GM19324 (cell line): Measurements from ENCODE around the gene SMARCAL1.
"Not testable (repeated sequence)": the region's sequence is repeated elsewhere in the genome, so short reads cannot be mapped to it uniquely, and the experiment has no call there.

Experiments
- ATAC-seq: cut with Tn5 transposase; IDR thresholded peaks from one replicate; pipeline ENCODE4 v1.9.1; 2021; ENCODE audit warnings: mild to moderate bottlenecking, moderate library complexity; ENCODE audit not compliant: unreplicated experiment, low FRiP score

The SMARCAL1 gene

DNA sequence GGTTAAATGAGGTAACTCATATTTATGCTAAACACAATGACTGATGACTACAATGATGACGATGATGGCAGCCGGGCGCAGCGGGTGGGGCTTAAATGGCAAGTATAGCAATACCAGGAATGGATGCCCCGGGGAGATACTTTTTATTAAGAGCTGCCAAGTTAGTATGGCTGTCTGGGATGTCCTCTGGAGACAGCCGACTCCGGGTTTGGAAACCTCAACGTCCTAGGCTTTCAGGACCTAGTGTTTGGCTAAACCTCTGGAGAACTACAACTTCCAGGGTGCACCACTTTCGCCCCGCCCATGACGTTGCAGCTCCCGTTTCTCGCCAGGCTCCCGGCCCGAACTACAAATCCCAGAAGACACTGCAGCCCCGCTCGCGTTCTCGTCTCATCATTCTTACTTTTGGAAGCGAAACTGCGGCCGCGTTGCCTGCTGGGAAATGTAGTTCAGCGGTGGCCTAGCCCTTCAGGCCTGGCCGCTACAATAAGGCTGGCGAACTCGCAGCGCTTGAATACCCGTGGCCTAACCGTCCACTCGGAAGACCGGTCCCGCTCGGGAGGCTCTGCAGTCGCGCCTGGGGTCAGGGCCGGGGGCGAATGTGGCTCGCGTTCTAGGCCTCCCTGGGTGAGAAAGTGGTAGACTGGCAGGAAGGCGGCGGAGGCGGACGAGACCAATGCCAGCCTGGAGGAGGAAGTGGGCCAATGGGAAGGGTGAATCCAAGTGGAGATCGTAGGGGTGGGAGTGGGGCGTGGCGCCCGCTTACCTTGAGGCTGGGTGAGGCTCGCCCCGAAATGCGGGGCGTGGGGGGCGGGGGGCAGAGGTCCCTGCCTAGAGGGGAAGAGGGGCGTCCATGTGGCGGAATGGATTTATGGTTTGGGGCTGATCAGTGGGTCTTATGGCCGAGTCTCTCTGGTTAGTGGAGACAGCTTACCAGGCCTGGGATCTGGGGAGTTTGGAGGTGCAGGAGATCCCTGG, at the start of gene SMARCAL1:
TSS of gene SMARCAL1 (plus strand) at position 463 of the 978 bp plus-strand sequence. CDS start 2,221 bp downstream, outside the sequence.
- ATAC-seq: peak; percentile 97

DNA sequence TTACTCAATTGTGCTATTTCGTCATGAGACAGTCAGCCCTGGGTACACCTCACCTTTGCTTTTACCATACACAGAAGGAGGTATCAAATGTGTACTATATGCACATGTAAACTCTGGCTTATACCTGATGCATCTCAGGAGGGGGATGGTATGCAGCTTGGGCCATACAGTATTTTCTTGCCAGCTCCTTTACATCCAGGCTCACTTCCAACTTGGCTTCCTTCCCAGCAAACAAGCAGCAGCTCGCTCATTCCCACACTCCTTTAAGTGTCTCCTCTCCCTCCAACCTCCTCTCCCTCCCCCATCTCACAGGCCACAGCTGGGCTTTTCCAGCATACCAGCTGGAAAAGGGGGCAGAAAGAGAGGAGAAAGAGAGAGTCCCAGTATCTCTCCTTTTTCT, 49.6 kb upstream of the SMARCAL1 start:
- no peak for ATAC-seq

- no peak for ATAC-seq
Observed at GRCh38 chr2:216363221-216363620, 49.1 kb upstream of the SMARCAL1 start.

DNA sequence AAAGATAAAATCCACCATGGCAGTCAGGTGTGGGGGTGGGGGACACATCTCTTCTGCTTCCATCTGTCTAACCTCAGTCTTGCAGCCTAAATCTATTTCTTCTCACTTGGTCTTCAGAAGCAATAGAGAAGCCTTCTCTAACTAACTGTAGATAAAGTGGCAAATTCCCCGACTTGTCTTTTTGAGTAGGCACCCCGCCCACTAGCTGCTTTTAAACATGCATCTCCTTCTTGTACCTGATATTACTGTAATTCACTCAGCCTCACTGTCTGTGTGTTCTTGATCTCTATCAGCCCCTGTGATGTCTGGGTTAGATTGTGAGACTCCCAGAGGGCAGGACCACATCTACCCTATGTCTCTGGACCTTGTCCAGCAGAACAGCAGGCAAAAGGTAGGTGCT, 46.8 kb upstream of the SMARCAL1 start:
- ATAC-seq: no peak

DNA sequence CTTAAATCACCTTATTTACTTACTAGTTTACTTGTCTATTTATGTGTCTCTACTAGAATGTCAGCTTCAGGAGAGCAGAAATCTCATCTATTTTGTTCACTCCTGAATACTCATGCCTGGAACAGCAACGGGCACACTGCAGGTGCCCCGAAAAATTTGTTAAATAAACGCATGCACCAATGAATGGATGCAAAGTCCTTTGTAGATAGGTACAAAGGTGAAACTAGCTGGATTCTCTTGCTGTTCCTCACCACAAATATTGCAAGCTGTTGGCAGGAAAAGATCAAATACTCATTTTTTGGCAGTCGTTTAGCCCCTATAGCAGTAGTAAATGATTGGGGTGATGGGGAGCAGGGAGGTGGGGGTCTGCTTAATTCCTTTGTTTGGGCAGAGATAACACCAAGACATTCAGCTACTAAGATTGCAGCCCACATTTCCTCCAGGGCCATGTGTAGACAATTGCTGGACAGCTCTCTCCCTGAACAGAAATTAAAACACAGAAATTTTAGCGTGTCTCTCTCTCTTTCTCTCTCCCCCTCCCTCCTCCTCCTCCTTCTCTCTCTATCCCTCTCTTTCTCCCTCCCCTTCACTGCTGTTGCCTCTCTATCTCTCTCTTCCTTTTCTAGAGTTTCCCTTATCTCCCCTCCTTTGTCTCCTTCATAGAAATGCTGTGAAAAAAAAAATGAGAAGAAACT, 45.4 kb upstream of the SMARCAL1 start:
- no peak for ATAC-seq

- no peak for ATAC-seq
Observed at GRCh38 chr2:216369821-216370220, 42.5 kb upstream of the SMARCAL1 start.

- ATAC-seq: no peak
Observed at GRCh38 chr2:216370961-216371712, 41.1 kb upstream of the SMARCAL1 start.

- ATAC-seq: no peak
Observed at GRCh38 chr2:216371721-216372702, 40.3 kb upstream of the SMARCAL1 start, which contains the start of gene MARCHF4. Gene MARCHF4 (minus strand): TSS chr2:216372483. CDS start chr2:216370260, 2,223 bp downstream.

GRCh38 chr2:216372761-216373291, 39.5 kb upstream of the SMARCAL1 start:
- no peak for ATAC-seq

DNA sequence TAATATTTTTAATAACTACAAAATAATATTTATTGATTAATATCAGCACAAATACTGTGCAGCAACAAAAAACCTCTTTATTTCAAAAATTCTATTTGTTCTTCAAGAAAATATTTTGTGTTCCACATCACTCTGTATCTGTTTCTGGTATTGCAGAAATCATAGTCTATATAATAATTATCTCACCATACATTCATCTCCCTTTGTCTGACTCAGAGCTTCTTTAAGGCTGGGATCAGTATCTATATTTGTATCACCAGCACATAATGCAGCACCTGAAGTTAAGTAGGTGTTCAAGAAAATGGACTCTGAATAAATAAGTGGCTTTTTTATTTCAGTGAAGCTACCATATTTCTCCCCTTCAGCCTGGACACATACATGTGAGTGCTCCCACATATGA, 38.4 kb upstream of the SMARCAL1 start:
- ATAC-seq: no peak

DNA sequence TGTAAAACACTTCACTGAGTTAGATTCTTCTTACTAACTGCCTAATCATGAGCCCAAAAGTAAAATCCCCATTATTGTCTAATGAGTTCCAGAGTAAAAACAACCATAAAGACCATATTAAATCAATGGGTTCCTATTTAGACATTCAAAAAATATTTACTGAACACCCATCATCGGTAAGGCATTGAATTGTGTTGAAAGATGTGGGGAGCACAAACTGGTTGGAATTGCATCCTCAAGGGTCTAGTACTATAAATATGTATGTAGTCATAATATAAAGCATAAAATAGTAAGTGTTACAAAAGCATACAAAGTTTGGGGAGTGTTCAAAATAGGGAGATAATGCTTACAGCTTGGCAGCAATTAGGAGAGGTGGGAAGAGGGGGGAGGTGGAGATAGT, 37.0 kb upstream of the SMARCAL1 start:
- ATAC-seq: no peak

DNA sequence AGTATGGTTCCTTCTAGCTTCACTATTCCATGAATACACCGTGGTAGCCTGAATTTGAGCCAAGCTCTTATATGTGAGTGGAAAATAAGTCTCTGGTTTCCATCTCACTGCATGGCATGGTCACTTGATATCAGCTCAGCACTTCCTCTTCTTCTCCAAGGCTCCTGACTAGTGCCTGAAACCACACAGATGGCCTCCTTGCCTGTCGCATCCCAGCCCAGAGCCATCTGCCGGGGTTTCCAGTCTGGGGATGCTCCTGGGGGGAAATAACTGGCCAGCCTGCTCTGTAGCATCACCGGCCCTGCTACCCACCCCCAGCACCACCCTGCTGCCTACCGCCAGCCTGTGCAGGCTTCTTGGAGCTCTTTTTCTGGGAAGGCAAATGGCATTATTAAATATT, 32.3 kb upstream of the SMARCAL1 start:
- ATAC-seq: no peak

DNA sequence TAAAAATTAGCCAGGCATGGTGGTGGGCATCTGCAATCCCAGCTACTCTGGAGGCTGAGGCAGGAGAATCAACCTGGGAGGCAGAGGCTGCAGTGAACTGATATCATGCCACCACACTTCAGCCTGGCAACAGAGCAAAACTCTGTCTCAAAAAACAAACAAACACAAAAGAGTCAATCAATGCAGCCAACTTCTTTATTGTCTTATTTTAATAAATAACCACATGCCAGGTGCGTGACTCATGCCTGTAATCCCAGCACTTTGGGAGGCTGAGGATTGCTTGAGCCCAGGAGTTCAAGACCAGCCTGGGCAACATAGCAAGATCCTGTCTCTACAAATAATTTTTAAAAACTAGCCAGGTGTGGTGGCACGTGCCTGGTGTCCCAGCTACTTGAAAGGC, 27.9 kb upstream of the SMARCAL1 start:
- not testable (repeated sequence) for ATAC-seq

DNA sequence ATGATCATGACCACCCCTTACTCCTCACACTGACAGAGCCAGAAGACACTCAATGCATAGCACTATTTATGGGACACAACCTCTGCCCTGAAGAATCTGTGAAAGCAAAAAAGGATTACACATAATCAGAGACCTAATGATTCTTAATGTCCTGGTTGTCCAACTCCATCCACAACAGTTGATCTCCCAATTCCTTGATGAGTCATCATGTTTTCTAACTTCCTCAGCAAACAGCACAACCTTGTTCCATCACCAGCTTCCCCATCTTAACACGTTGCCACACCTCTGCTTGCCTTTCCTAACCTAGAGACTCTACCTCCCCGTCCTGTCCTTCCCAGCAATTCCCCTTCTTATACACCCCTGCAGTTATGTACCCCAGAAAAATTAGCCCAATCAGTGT, 26.8 kb upstream of the SMARCAL1 start:
- ATAC-seq: no peak

- ATAC-seq: no peak
Observed at GRCh38 chr2:216387262-216387661, 25.0 kb upstream of the SMARCAL1 start.

GRCh38 chr2:216388046-216388884, 24.0 kb upstream of the SMARCAL1 start:
- no peak for ATAC-seq

DNA sequence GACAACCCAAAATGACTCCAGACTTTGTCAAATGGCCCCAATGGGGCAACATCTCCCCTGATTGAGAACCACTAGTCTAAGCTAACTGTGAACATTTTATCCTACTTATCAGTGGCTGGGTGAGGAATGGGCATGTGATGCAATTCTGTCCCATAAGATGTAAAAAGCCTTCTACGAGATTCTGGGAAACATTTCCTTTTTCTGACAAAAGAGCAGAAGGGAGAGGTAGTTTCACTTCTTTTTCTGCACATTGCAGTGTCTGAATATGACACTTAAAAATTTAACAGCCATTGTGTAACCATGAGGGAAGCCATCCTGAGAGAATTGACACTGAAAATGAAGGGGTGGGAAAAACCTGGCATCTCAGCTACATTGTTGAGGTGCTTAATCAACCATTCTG, 22.7 kb upstream of the SMARCAL1 start:
- ATAC-seq: no peak

DNA sequence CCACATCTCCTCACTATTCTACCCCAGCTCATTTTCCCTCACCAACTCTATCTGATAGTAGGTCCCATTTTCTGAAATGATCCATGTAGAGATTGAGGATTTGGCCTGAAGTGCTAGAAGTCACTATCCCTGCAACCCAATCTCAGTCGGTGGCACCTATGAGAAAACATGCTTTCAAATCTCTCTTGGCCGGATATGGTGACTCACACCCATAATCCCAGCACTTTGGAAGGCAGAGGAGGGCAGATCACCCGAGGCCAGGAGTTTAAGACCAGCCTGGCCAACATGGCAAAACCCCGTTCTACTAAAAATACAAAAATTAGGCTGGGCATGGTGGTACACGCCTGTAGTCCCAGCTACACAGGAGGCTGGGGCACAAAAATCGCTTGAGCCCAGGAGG, 20.9 kb upstream of the SMARCAL1 start:
- ATAC-seq: no peak
